ENCODE data around the gene PLS3. TPM values are rescaled to one million over a fixed set of nuclear protein-coding genes. Genes with fewer than 3 reads are reported as not detected.

PLS3 gene
- total and polyA plus RNA-seq, 2 of the 4 experiments (the other 2 are of a cell fraction): 158 to 252 TPM

GRCh38 chrX:115535421-115535820 lies 25.6 kb upstream of the PLS3 start:
- H3K4me3 ChIP-seq (ENCODE audit: insufficient read depth, low read depth, low read length): no peak overlapping the region
- in situ Hi-C loops (cut with MboI; ENCODE audit: low sequenced_read_pairs) (no loop called here), dilution Hi-C loops (cut with HindIII; ENCODE audit: low sequenced_read_pairs, unreplicated experiment) (no loop called here), intact Hi-C loops (cut with micrococcal nuclease) (no loop called here)
- no peak overlapping the region for H3K56ac ChIP-seq (ENCODE audit: extremely low read depth, insufficient read depth, low read length)
- H3K4me1 ChIP-seq (ENCODE audit: control insufficient read depth, insufficient read depth, low read length): peaks cover 3% of the 10 kb centered on the region; the same call in 1 of the 2 replicates
- H2BK15ac ChIP-seq (ENCODE audit: low read depth, low read length): no peak overlapping the region
- no peak overlapping the region for H3K18ac ChIP-seq (ENCODE audit: low read depth, low read length)
- ChIA-PET POLR2A (ENCODE audit: unreplicated experiment) (no interaction called here), CTCF (no interaction called here)
- H4K20me1 ChIP-seq (ENCODE audit: insufficient read depth, low read length): no peaks in the 10 kb centered on the region
- no peak overlapping the region for H4K8ac ChIP-seq (ENCODE audit: low read depth in 2 of 2, low read length in 2 of 2)
- H3K27ac ChIP-seq (ENCODE audit: insufficient read depth, low read length): no peak overlapping the region
- H3K23ac ChIP-seq (ENCODE audit: low read depth, low read length): no peak overlapping the region
- H2BK20ac ChIP-seq (ENCODE audit: low read depth, low read length): no peak overlapping the region
- no peaks in the 10 kb centered on the region for H3K79me1 ChIP-seq (ENCODE audit: low read depth in 1 of 2, low read length in 2 of 2)
- H3K4me2 ChIP-seq (ENCODE audit: low read depth, low read length): no peak overlapping the region
- H2BK5ac ChIP-seq (ENCODE audit: low read depth, low read length, poor library complexity, severe bottlenecking): no peak overlapping the region
- no peak overlapping the region for H3K4ac ChIP-seq (ENCODE audit: low read depth, low read length)
- H3K9ac ChIP-seq (ENCODE audit: low read depth, low read length): no peak overlapping the region
- no peak overlapping the region for H4K5ac ChIP-seq (ENCODE audit: low read depth, low read length)
- H4K91ac ChIP-seq (ENCODE audit: insufficient read depth, low read depth, low read length): no peak overlapping the region
- H3K36me3 ChIP-seq (ENCODE audit: control insufficient read depth, insufficient read depth, low read length): no peaks in the 10 kb centered on the region
- DNase-seq (no peak), ATAC-seq (ENCODE audit: low read depth) (no peak)
- H2AK5ac ChIP-seq (ENCODE audit: low read depth, low read length): no peak overlapping the region
- H2AFZ ChIP-seq (replicated peaks; ENCODE audit: low read length, poor library complexity): no peak overlapping the region
- H2BK120ac ChIP-seq (ENCODE audit: low read depth, low read length): no peak overlapping the region
- BruUV-seq (replicated peaks): no TSS peak
- H3K9me1 ChIP-seq (ENCODE audit: insufficient read depth, low read length): peaks cover 3% of the 10 kb centered on the region; the same call in 1 of the 2 replicates
- no peaks in the 10 kb centered on the region for H3K9me3 ChIP-seq (ENCODE audit: control insufficient read depth, insufficient read depth, low read length)
- no peak overlapping the region for H2AK9ac ChIP-seq (replicated peaks; ENCODE audit: low read depth, low read length, poor library complexity)
- no peak overlapping the region for H3K14ac ChIP-seq (replicated peaks; ENCODE audit: low read depth, low read length)
- TF ChIP-seq CEBPB (IDR thresholded peaks at IDR 0.05; ENCODE audit: low read depth, low read length) (no peak), BHLHE40 (IDR thresholded peaks at IDR 0.05; ENCODE audit: low read depth, low read length) (no peak), USF2 (IDR thresholded peaks at IDR 0.05; ENCODE audit: low read depth, low read length) (no peak), SMC3 (IDR thresholded peaks at IDR 0.05; ENCODE audit: low read depth, low read length) (no peak), POLR2A (IDR thresholded peaks at IDR 0.05; ENCODE audit: low read depth, low read length) (no peak), RAD21 (IDR thresholded peaks at IDR 0.05; ENCODE audit: low read length) (no peak), FOS (IDR thresholded peaks at IDR 0.05; ENCODE audit: low read depth, low read length) (no peak), ELK1 (IDR thresholded peaks at IDR 0.05; ENCODE audit: borderline replicate concordance, low read depth, low read length) (no peak), NFE2L2 (IDR thresholded peaks at IDR 0.05; ENCODE audit: low read depth, low read length) (no peak), CHD1 (IDR thresholded peaks at IDR 0.05; ENCODE audit: low read depth, low read length) (no peak), MXI1 (IDR thresholded peaks at IDR 0.05; ENCODE audit: borderline replicate concordance, low read depth, low read length) (no peak), RCOR1 (IDR thresholded peaks at IDR 0.05; ENCODE audit: insufficient replicate concordance, low read length) (no peak), RFX5 (IDR thresholded peaks at IDR 0.05; ENCODE audit: low read depth, low read length) (no peak)
- peaks cover 2% of the 10 kb centered on the region; the same call in 1 of the 2 replicates for H3K27me3 ChIP-seq (ENCODE audit: control insufficient read depth, insufficient read depth, low read length)

Data from IMR-90 (cell line).